HFFc6 (cell line): Measurements from ENCODE around the gene SLC29A3. TPM values are rescaled to one million over a fixed set of nuclear protein-coding genes. Genes with fewer than 3 reads are reported as not detected.

ENCODE experiments used
- DNase-seq: peaks from one replicate; pipeline ENCODE4 v3.0.0-alpha.2; 2018
- H3K27ac Mint-ChIP-seq: 2 replicates; pipeline ENCODE4 v1.8.0; 2020; ENCODE audit warnings: mild to moderate bottlenecking, mixed read lengths
- H3K27me3 Mint-ChIP-seq: 2 replicates; pipeline ENCODE4 v1.8.0; 2021; ENCODE audit warnings: mild to moderate bottlenecking, moderate library complexity, mixed read lengths; ENCODE audit not compliant: insufficient read depth
- H3K36me3 Mint-ChIP-seq: 2 replicates; pipeline ENCODE4 v1.8.0; 2021; ENCODE audit warnings: low read depth, mixed read lengths
- H3K4me1 Mint-ChIP-seq: 2 replicates; pipeline ENCODE4 v1.8.0; 2020; ENCODE audit warnings: low read depth, mixed read lengths
- H3K4me3 Mint-ChIP-seq: 2 replicates; pipeline ENCODE4 v1.8.0; 2020; ENCODE audit warnings: mild to moderate bottlenecking, moderate library complexity, mixed read lengths
- H3K9me3 Mint-ChIP-seq: 2 replicates; pipeline ENCODE4 v1.8.0; 2020; ENCODE audit warnings: mild to moderate bottlenecking, mixed read lengths
- total RNA-seq, 6 experiments: library from RNA; stranded (reverse); fragmentation: NEBNext Ultra II Directional; extraction: Animal tissue kit (Norgen Biotek cat#: 25700); gene quantifications; 2 replicates in 1 of 6; 3 replicates in 5 of 6; pipeline ENCODE4 v1.2.3, GENCODE V29; 2021
- TF ChIP-seq, protein P1 (sequence below): fragments of 200-600 bp; sonication (generic); IDR thresholded peaks from 2 replicates; pipeline ENCODE4 v1.5.0; 2021; ENCODE audit warnings: antibody characterized with exemption, mild to moderate bottlenecking

The SLC29A3 gene
- total RNA-seq, 6 experiments from 2014 or later = 2.1 to 4.4 (median 2.7) TPM

DNA sequence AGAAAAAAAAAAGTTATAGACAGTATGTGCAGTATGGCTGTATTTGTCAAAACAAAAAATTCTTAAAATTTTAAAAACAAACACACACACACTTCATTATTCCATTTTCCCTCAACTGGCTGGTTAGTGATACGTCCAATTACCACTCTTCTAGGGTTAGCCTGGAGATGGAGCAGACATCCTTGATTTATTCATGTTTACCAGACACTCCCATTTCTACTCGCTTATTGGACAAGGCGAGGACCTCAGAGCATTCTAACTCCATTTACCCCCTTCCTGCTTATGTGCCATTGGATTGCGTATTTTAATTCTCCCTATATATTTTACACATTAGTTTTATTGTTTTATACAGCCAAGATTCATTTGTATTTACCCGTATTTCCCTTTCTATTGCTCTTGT, 69.1 kb downstream of the SLC29A3 start:
- no peak overlapping the region for H3K27ac Mint-ChIP-seq
- H3K4me3 Mint-ChIP-seq = no peak overlapping the region
- no peaks in the 10 kb centered on the region for H3K9me3 Mint-ChIP-seq
- no peaks in the 10 kb centered on the region for H3K36me3 Mint-ChIP-seq
- H3K4me1 Mint-ChIP-seq = no peaks in the 10 kb centered on the region
- TF ChIP-seq, protein P1, sequence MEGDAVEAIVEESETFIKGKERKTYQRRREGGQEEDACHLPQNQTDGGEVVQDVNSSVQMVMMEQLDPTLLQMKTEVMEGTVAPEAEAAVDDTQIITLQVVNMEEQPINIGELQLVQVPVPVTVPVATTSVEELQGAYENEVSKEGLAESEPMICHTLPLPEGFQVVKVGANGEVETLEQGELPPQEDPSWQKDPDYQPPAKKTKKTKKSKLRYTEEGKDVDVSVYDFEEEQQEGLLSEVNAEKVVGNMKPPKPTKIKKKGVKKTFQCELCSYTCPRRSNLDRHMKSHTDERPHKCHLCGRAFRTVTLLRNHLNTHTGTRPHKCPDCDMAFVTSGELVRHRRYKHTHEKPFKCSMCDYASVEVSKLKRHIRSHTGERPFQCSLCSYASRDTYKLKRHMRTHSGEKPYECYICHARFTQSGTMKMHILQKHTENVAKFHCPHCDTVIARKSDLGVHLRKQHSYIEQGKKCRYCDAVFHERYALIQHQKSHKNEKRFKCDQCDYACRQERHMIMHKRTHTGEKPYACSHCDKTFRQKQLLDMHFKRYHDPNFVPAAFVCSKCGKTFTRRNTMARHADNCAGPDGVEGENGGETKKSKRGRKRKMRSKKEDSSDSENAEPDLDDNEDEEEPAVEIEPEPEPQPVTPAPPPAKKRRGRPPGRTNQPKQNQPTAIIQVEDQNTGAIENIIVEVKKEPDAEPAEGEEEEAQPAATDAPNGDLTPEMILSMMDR = no peak
- DNase-seq = no peak
- H3K27me3 Mint-ChIP-seq = peaks cover 54% of the 10 kb centered on the region

DNA sequence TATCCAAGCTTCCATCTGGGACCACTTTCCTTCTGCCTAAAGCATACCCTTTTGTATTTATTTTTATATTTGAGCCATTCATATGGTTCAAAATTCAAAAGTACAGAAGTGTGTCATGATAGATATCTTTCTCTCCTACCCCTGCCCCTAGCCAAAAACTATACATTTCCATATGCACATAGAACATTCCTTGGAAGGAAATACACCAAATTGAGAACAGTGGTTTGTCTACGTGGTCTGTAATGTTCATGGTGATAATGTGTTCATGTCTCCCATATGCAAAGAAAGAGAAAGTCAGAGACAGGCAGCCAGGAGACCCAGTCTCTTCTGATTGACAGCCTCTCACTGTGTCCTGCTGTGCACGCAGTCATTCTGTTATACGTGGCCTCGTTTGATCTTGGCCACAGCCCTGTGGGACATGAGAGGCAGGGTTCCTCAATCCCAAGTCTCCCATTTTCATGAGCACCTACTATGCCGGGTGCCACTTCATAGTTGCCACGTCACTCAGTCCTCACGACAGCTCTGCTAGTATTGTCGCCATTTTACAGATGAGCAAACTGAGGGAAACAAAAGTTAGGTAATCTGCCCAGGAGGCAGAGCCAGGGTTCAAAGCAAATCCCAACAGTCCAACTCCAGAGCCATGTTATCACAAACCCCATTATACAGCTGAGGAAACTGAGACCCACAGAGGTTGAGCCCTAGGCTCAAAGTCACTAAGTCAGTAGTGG, 69.7 kb downstream of the SLC29A3 start:
- no peak overlapping the region for H3K4me3 Mint-ChIP-seq
- H3K9me3 Mint-ChIP-seq = no peaks in the 10 kb centered on the region
- TF ChIP-seq, protein P1 = no peak
- peaks cover 60% of the 10 kb centered on the region for H3K27me3 Mint-ChIP-seq
- H3K36me3 Mint-ChIP-seq = no peaks in the 10 kb centered on the region
- DNase-seq = no peak
- H3K4me1 Mint-ChIP-seq = no peaks in the 10 kb centered on the region
- H3K27ac Mint-ChIP-seq = no peak overlapping the region

DNA sequence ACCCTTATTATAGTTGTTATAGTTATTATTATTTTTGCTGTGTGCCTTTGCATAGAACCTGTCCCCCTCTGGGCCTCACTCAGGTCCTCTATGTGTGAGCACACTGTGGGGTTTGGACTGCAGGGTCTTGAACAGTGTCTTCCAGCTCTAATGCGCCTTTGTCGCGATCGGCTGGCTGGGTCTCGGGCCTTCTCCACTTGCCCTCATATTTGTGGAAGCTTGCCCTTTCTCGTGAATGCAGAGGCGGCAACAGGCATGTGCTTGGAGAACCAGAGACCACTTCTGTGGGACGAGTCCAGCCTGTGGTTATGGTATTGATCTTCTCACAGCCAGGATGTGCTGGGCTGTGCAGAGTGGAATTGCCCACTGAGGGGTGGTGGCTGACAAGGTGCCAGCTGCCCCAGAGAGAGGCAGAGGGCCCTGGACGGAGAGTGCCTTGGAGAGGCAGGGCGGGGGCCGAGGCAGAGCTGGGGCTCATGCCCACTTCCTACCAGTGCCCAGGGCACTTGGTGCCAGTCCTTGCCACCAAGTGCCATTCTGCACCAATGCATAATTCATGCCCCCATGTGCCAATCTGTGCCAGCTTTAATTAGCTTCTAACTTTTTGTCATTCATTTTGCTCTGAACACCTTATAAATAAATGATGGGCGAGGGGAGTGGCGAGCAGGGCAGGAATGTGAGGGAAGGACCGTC, 70.9 kb downstream of the SLC29A3 start:
- TF ChIP-seq, protein P1 = no peak
- H3K27ac Mint-ChIP-seq = no peak overlapping the region
- no peaks in the 10 kb centered on the region for H3K4me1 Mint-ChIP-seq
- DNase-seq = no peak
- no peak overlapping the region for H3K4me3 Mint-ChIP-seq
- H3K36me3 Mint-ChIP-seq = no peaks in the 10 kb centered on the region
- H3K27me3 Mint-ChIP-seq = peaks cover 71% of the 10 kb centered on the region
- H3K9me3 Mint-ChIP-seq = no peaks in the 10 kb centered on the region

DNA sequence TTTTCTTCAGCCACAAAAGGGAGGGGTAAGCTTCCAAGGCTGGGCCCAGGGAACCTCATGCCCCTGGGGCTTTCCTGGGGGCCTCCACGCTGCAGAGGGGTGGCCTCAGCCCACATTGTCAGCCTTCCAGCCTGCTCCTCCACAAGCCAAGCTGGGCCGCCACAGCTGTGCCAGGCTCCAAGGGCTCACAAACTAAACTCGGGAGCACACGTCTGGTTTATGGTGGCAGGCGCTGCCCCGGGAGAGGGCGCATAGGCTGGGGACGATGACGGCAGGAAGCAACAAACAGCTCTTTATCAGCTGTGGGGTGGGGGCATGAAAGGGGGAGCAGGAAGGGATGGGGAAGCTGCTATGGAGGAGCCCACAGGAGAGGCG, 71.4 kb downstream of the SLC29A3 start:
- H3K9me3 Mint-ChIP-seq = no peaks in the 10 kb centered on the region
- TF ChIP-seq, protein P1 = no peak
- peaks cover 74% of the 10 kb centered on the region for H3K27me3 Mint-ChIP-seq
- no peak overlapping the region for H3K4me3 Mint-ChIP-seq
- H3K27ac Mint-ChIP-seq = no peak overlapping the region
- no peaks in the 10 kb centered on the region for H3K4me1 Mint-ChIP-seq
- no peak for DNase-seq
- no peaks in the 10 kb centered on the region for H3K36me3 Mint-ChIP-seq

DNA sequence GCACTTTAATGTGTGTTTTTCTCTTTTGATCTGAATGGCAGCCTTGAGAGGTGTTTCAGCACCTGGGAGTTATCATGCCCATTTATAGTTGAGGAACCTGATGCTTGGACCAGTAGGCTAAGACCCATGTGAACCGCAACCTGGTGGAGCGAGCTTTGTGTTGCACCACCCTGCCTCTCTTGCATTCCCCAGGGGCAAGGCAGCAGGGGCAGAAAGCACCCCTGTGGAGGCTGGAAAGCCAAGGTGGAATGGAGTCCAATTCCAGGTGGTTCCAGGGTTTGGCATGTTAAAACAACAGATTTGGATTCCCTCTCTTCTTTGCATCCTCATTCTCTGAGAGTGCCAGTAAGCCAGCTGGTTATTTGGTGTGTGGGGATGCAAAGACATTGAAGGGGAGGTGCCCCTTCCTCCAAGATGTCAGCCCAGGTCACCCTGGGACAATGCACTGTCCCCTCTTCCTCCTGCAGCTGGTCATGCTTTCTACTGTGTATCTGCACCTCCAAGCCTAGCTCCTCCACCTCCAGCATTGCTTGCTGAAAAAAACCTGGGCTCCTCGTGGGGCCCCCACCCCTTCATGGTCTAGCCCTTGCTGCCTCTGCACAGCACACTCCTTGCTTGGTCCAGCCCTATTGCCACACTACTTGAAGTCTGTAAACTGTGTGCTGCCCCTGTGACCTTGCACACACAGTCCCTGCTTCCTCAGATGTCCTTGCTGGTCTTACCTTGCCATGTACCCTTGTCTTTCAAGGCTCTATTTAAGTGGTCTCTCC, 72.0 kb downstream of the SLC29A3 start:
- Mint-ChIP-seq H3K27ac (no peak overlapping the region), H3K4me1 (no peaks in the 10 kb centered on the region), H3K36me3 (no peaks in the 10 kb centered on the region), H3K9me3 (no peaks in the 10 kb centered on the region), H3K27me3 (peaks cover 77% of the 10 kb centered on the region), H3K4me3 (no peak overlapping the region)
- TF ChIP-seq, protein P1 = no peak
- no peak for DNase-seq
